NOMO-1 treated with DMSO at 0.1 percent for 48 hours (cell line): ENCODE measurements around the gene TOPORS.

Experiments
- DNase-seq: peaks from one replicate; lab custom pipeline; 2025; ENCODE audit not compliant: unreplicated experiment; lab: John Stamatoyannopoulos, UW

TOPORS gene

GRCh38 chr9:32508728-32509127 lies 43.7 kb downstream of the TOPORS start:
- no peak for DNase-seq

- DNase-seq: no peak
Measured at GRCh38 chr9:32503008-32503407, 49.4 kb downstream of the TOPORS start.

DNA sequence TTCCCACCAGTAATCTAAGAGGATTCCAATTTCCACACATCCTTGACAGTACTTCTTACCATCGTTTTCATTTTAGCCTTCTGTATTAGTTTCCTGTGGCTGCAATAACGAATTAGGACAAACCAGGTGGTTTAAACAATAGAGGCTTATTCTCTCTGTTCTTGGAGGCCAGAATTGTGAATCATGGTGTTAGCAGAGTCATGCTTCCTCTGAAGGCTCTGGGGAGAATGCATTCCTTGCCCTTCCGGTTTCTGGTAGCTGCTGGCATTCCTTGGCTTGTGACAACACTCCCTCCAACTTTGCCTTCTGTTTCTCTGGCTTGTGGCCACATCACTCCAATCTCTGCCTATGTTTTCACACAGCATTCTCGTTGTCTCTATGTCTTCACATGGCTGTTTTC lies 49.9 kb downstream of the TOPORS start:
- no peak for DNase-seq

DNA sequence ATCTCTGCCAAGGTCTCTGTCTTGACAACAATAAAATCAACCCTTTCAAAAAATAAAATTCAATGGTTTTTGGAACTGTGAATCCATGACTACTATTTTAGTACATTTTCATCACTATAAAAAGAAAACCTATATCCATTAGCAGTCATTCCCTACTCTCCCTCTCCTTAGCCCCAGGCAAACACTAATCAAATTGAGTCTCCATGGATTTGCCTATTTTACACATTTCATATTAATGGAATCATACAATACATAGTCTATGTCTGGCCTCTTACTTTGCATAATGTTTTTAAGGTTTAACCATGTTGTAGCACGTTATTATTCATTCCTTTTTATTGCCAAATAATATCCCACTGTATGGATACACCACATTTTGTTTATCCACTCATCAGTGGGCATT lies 50.5 kb downstream of the TOPORS start:
- DNase-seq: no peak

- DNase-seq: no peak
Measured at GRCh38 chr9:32500768-32501167, 51.6 kb downstream of the TOPORS start.

GRCh38 chr9:32497921-32498320 lies 54.5 kb downstream of the TOPORS start:
- DNase-seq: no peak

DNA sequence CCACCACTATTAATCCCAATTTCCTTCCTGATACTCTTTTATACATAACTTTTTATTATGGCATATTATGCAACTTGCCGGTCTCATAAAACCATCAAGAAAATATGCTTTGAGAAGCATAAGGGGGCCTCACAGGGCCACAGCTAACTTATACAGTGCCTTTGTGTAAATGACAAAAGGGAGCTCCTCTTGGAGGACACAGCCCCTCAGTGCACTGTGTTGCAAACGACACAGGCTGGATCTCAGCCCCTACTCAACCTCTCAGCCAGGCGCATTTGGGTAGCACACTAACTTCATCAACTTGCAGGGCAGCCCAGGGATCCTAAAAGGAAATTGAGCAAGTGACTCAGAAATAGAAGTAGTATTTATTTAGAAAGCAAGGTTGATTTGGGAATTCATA lies 61.8 kb downstream of the TOPORS start:
- DNase-seq: no peak
